A549 (cell line): ENCODE results near the gene APAF1. TPM values are rescaled to one million over a fixed set of nuclear protein-coding genes. Genes with fewer than 3 reads are reported as not detected.

Experiments used
- ATAC-seq, 2 experiments: fragments of 200-7000 bp in 1 of 2; fragments of >200 bp in 1 of 2; cut with Nextera tagmentation in 1 of 2; cut with Tn5 transposase in 1 of 2; 3 replicates each; pipeline versions ENCODE4 v1.8.0 to v1.9.1; 2018 to 2020; ENCODE audit warnings: mild to moderate bottlenecking in 1 of 2, moderate library complexity in 1 of 2
- CTCF ChIA-PET: fragments of 300-600 bp; sonication (Branson Sonifier 250); formaldehyde crosslinking; extraction: SDS; loops from one replicate; lab custom pipeline; 2021; ENCODE audit warnings: antibody characterized with exemption, inconsistent platforms; lab: Yijun Ruan, JAX
- POLR2A ChIA-PET: fragments of 350-600 bp; formaldehyde crosslinking; extraction: SDS; loops from one replicate; lab custom pipeline; 2021; ENCODE audit warnings: antibody characterized with exemption, inconsistent platforms; lab: Yijun Ruan, JAX
- DNase-seq, 2 experiments: peaks; one replicate each; pipeline versions ENCODE4 v3.0.0 to v3.0.0-alpha.2; 2011 to 2016; ENCODE audit warnings: low read depth in 1 of 2, low spot score in 1 of 2
- FAIRE-seq: peaks from 2 replicates; lab custom pipeline; 2011; peaks lifted over from hg19 to GRCh38; lab: Jason Lieb, UNC
- H3K27ac ChIP-seq, 2 experiments: fragments of >200 bp; sonication (Bioruptor Twin); formaldehyde crosslinking; 3 replicates each; pipeline ENCODE4 v1.5.1; 2016 to 2017
- H3K4me1 ChIP-seq: fragments of >200 bp; sonication (Bioruptor Twin); formaldehyde crosslinking; 3 replicates; pipeline ENCODE4 v1.6.1; 2016
- H3K4me2 ChIP-seq: fragments of >200 bp; sonication (Bioruptor Twin); formaldehyde crosslinking; 3 replicates; pipeline ENCODE4 v1.6.1; 2016
- H3K4me3 ChIP-seq: fragments of >200 bp; sonication (Bioruptor Twin); formaldehyde crosslinking; 3 replicates; pipeline ENCODE4 v1.5.1; 2016
- H3K9me3 ChIP-seq: fragments of >200 bp; sonication (Bioruptor Twin); formaldehyde crosslinking; 3 replicates; pipeline ENCODE4 v1.6.1; 2016
- BHLHE40 ChIP-seq: IDR thresholded peaks from 2 replicates; pipeline ENCODE4 v1.6.1; 2012; ENCODE audit warnings: low read depth, low read length, inconsistent platforms
- CBX2 ChIP-seq: fragments of 200-600 bp; sonication (generic); IDR thresholded peaks from 2 replicates; pipeline ENCODE4 v1.6.1; 2016; ENCODE audit warnings: low read depth, mild to moderate bottlenecking, borderline replicate concordance
- CEBPB ChIP-seq, 2 experiments: fragments of >200 bp in 1 of 2; sonication (Bioruptor Twin) in 1 of 2; formaldehyde crosslinking in 1 of 2; IDR thresholded peaks; 2 replicates each; pipeline ENCODE4 v1.6.1; 2012 to 2016
- FOSL2 ChIP-seq, 2 experiments: fragments of 450-650 bp in 1 of 2; fragments of >200 bp in 1 of 2; sonication (Bioruptor Twin) in 1 of 2; formaldehyde crosslinking; IDR thresholded peaks; 2 replicates each; pipeline versions ENCODE4 v1.5.0 to v1.6.1; 2016 to 2020; ENCODE audit warnings: mild to moderate bottlenecking in 1 of 2, moderate library complexity in 1 of 2
- FOXS1 ChIP-seq: fragments of 250-450 bp; sonication (Bioruptor Pico); IDR thresholded peaks from 2 replicates; pipeline ENCODE4 v1.5.0; 2020; ENCODE audit warnings: mild to moderate bottlenecking, moderate library complexity
- GATA3 ChIP-seq: IDR thresholded peaks from 2 replicates; pipeline ENCODE4 v1.6.1; 2012; ENCODE audit warnings: borderline replicate concordance
- HDAC2 ChIP-seq: fragments of 200-600 bp; sonication (generic); IDR thresholded peaks from 2 replicates; pipeline ENCODE4 v1.6.1; 2016
- HOXA7 ChIP-seq: fragments of 250-450 bp; sonication (Bioruptor Pico); IDR thresholded peaks from 2 replicates; pipeline ENCODE4 v1.5.0; 2020; ENCODE audit warnings: mild to moderate bottlenecking, moderate library complexity
- HOXB13 ChIP-seq: fragments of 250-450 bp; sonication (Bioruptor Pico); IDR thresholded peaks from 2 replicates; pipeline ENCODE4 v1.5.0; 2020; ENCODE audit warnings: low read depth, mild to moderate bottlenecking, moderate library complexity
- HOXB5 ChIP-seq: fragments of 250-450 bp; sonication (Bioruptor Pico); IDR thresholded peaks from 2 replicates; pipeline ENCODE4 v1.5.0; 2020; ENCODE audit warnings: mild to moderate bottlenecking, moderate library complexity
- KDM1A ChIP-seq: fragments of 200-600 bp; sonication (generic); IDR thresholded peaks from 2 replicates; pipeline ENCODE4 v1.6.1; 2016; ENCODE audit warnings: low read depth, mild to moderate bottlenecking
- KDM5A ChIP-seq: fragments of 200-600 bp; sonication (generic); IDR thresholded peaks from 2 replicates; pipeline ENCODE4 v1.6.1; 2016; ENCODE audit warnings: antibody characterized with exemption, mild to moderate bottlenecking
- MYC ChIP-seq: IDR thresholded peaks from 2 replicates; pipeline ENCODE4 v1.6.1; 2012; ENCODE audit warnings: mild to moderate bottlenecking, inconsistent platforms, low read length, improper control_type of control experiment, borderline replicate concordance
- NFE2L2 ChIP-seq: fragments of 150-350 bp; conservative IDR thresholded peaks from 2 replicates; pipeline ENCODE4 v1.6.1; 2014; ENCODE audit warnings: low read length
- POLR2A ChIP-seq: IDR thresholded peaks from 2 replicates; pipeline ENCODE4 v1.6.1; 2012; ENCODE audit warnings: mild to moderate bottlenecking, low read length
- POLR2AphosphoS2 ChIP-seq: conservative IDR thresholded peaks from 2 replicates; pipeline ENCODE4 v1.6.1; 2012; ENCODE audit warnings: low read length, improper control_type of control experiment, inconsistent platforms
- RFX5 ChIP-seq: fragments of 450-650 bp; IDR thresholded peaks from 2 replicates; pipeline ENCODE4 v1.7.1; 2014; ENCODE audit warnings: antibody characterized with exemption, mild to moderate bottlenecking, moderate library complexity
- RNF2 ChIP-seq: fragments of 200-600 bp; sonication (generic); IDR thresholded peaks from 2 replicates; pipeline ENCODE4 v1.6.1; 2016; ENCODE audit warnings: low read depth, mild to moderate bottlenecking, antibody characterized with exemption, moderate library complexity, borderline replicate concordance
- SREBF2 ChIP-seq: fragments of 450-650 bp; IDR thresholded peaks from 2 replicates; pipeline ENCODE4 v1.6.1; 2014; ENCODE audit warnings: mild to moderate bottlenecking, moderate library complexity
- TFCP2L1 ChIP-seq: fragments of 250-450 bp; sonication (Bioruptor Pico); IDR thresholded peaks from 2 replicates; pipeline ENCODE4 v1.5.0; 2021; ENCODE audit warnings: mild to moderate bottlenecking
- TP53 ChIP-seq: fragments of 250-450 bp; sonication (Bioruptor Pico); IDR thresholded peaks from 2 replicates; pipeline ENCODE4 v1.5.0; 2021; ENCODE audit warnings: mild to moderate bottlenecking, moderate library complexity
- ZC3H11A ChIP-seq: fragments of 450-650 bp; IDR thresholded peaks from 2 replicates; pipeline ENCODE4 v1.6.1; 2014; ENCODE audit warnings: antibody characterized with exemption, mild to moderate bottlenecking
- ZFP36 ChIP-seq: fragments of 450-650 bp; IDR thresholded peaks from 2 replicates; pipeline ENCODE4 v1.6.1; 2014; ENCODE audit warnings: borderline replicate concordance; ENCODE audit not compliant: partially characterized antibody
- ZSCAN20 ChIP-seq: fragments of 250-450 bp; sonication (Bioruptor Pico); IDR thresholded peaks from 2 replicates; pipeline ENCODE4 v1.8.0; 2022; ENCODE audit warnings: mild to moderate bottlenecking, moderate library complexity
- WGBS: methylation state at CpG from one replicate; pipeline ENCODE4 v1.1.6; 2017; ENCODE audit errors: missing lambda C conversion rate; 5-methylcytosine and 5-hydroxymethylcytosine counted together
- polyA plus RNA-seq, 4 experiments: library from polyadenylated mRNA; depleted of rRNA in 3 of 4; stranded (reverse); fragments of >200 nt; fragmentation: RNase III in 1 of 4; extraction: RNeasy Plus Mini Kit Qiagen cat#74134 plus additional on column Dnase treatment in 1 of 4; gene quantifications; 2 replicates in 3 of 4; 3 replicates in 1 of 4; pipeline ENCODE4 v1.2.3, GENCODE V29; 2011 to 2017
- TF ChIP-seq, protein P1 (sequence below): IDR thresholded peaks from 2 replicates; pipeline ENCODE4 v1.6.1; 2012
- TF ChIP-seq, protein P2 (sequence below): fragments of 250-450 bp; sonication (Bioruptor Pico); IDR thresholded peaks from 2 replicates; pipeline ENCODE4 v1.5.0; 2020; ENCODE audit warnings: low read depth, mild to moderate bottlenecking, moderate library complexity
- TF ChIP-seq, protein P3 (sequence below): fragments of >200 bp; sonication (Bioruptor Twin); formaldehyde crosslinking; IDR thresholded peaks from 3 replicates; pipeline ENCODE4 v1.5.1; 2016
- TF ChIP-seq, protein P4 (sequence below): fragments of 200-600 bp; sonication (generic); IDR thresholded peaks from 2 replicates; pipeline ENCODE4 v1.6.1; 2016; ENCODE audit warnings: antibody characterized with exemption, mild to moderate bottlenecking, moderate library complexity
- TF ChIP-seq, protein P5 (sequence below): IDR thresholded peaks from 2 replicates; pipeline ENCODE4 v1.6.1; 2012; ENCODE audit warnings: low read depth, borderline replicate concordance

The APAF1 gene
- polyA plus RNA-seq, 2 of the 4 experiments (the other 2 are of a cell fraction) = 13.2 to 15.7 TPM

DNA sequence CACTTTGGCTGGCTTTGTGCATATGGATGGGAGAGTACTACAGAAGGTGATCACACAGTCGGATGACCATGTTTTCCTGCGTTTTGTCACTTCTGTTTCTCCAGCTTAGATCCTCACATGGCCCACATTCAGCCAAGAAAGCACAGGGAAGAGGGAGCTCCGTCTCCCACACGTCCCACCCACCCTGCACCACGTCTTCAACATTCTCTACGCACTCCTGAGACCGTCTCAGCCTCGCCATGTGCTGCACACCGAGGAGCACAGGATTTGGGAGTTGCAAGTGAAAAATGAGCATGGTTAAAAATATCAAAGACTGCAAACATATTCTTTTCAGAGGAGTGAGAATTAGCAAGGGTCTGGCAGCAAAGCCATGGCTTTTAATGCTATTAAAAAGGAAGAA is 122.2 kb downstream of the APAF1 start:
- no peak for ATAC-seq
- H3K4me1 ChIP-seq = peaks cover 4% of the 10 kb centered on the region; the same call in 1 of the 3 replicates
- H3K4me2 ChIP-seq = no peak overlapping the region
- no peak for FAIRE-seq
- WGBS = 45% methylated on average over 9 of the region's 9 CpGs
- H3K27ac ChIP-seq = no peak overlapping the region
- H3K9me3 ChIP-seq = no peaks in the 10 kb centered on the region
- no peak overlapping the region for H3K4me3 ChIP-seq
- POLR2A ChIA-PET = no interaction called here
- TF ChIP-seq TP53 (CRISPR knock-in tag) (no peak), ZFP36 (no peak), HOXA7 (no peak), HOXB13 (no peak), FOSL2 (IDR thresholded peaks at IDR 0.05) (no peak), FOSL2 (CRISPR knock-in tag; IDR thresholded peaks at IDR 0.05) (no peak), BHLHE40 (no peak), POLR2AphosphoS2 (no peak), SREBF2 (no peak), RNF2 (no peak)
- TF ChIP-seq, protein P1, sequence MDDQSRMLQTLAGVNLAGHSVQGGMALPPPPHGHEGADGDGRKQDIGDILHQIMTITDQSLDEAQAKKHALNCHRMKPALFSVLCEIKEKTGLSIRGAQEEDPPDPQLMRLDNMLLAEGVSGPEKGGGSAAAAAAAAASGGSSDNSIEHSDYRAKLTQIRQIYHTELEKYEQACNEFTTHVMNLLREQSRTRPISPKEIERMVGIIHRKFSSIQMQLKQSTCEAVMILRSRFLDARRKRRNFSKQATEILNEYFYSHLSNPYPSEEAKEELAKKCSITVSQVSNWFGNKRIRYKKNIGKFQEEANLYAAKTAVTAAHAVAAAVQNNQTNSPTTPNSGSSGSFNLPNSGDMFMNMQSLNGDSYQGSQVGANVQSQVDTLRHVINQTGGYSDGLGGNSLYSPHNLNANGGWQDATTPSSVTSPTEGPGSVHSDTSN = no peak
- no peak for DNase-seq
- CTCF ChIA-PET = no interaction called here

DNA sequence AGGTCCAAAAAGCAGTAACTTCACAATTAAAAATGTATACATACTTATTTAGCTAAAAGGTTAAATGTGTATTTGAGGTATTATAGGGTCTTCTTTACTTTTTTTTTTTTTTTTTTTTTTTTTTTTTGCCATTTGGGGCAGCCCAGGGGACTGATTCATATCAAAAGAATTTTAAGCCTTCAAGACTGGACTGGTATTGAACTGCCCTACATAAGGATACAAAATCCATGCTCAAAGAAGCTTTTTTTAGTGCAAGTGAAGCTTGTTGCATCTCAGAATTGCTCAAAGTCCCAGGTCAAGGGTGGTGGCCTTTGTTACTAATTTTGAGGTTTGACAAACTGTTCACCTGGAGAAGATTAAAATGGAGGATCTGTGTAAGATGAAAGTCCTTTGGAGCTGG is 124.0 kb downstream of the APAF1 start:
- Histone ChIP-seq H3K4me1 (peaks cover 4% of the 10 kb centered on the region; the same call in 1 of the 3 replicates), H3K27ac (no peak overlapping the region), H3K4me2 (no peak overlapping the region), H3K9me3 (no peaks in the 10 kb centered on the region), H3K4me3 (no peak overlapping the region)
- no peak for ATAC-seq
- DNase-seq = no peak
- no peak for FAIRE-seq
- POLR2A ChIA-PET = no interaction called here
- no peak for TF ChIP-seq BHLHE40
- no peak for TF ChIP-seq CEBPB (IDR thresholded peaks at IDR 0.05)
- TF ChIP-seq, protein P2, sequence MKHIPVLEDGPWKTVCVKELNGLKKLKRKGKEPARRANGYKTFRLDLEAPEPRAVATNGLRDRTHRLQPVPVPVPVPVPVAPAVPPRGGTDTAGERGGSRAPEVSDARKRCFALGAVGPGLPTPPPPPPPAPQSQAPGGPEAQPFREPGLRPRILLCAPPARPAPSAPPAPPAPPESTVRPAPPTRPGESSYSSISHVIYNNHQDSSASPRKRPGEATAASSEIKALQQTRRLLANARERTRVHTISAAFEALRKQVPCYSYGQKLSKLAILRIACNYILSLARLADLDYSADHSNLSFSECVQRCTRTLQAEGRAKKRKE (CRISPR knock-in tag) = no peak
- TF ChIP-seq, protein P3, sequence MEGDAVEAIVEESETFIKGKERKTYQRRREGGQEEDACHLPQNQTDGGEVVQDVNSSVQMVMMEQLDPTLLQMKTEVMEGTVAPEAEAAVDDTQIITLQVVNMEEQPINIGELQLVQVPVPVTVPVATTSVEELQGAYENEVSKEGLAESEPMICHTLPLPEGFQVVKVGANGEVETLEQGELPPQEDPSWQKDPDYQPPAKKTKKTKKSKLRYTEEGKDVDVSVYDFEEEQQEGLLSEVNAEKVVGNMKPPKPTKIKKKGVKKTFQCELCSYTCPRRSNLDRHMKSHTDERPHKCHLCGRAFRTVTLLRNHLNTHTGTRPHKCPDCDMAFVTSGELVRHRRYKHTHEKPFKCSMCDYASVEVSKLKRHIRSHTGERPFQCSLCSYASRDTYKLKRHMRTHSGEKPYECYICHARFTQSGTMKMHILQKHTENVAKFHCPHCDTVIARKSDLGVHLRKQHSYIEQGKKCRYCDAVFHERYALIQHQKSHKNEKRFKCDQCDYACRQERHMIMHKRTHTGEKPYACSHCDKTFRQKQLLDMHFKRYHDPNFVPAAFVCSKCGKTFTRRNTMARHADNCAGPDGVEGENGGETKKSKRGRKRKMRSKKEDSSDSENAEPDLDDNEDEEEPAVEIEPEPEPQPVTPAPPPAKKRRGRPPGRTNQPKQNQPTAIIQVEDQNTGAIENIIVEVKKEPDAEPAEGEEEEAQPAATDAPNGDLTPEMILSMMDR = no peak
- TF ChIP-seq HOXB5 (CRISPR knock-in tag) = no peak
- CTCF ChIA-PET = interaction anchor here (0.6 kb wide), 1 partner anchor 170 kb away, joined by 3 read pairs; no protein-coding TSS in a partner anchor

DNA sequence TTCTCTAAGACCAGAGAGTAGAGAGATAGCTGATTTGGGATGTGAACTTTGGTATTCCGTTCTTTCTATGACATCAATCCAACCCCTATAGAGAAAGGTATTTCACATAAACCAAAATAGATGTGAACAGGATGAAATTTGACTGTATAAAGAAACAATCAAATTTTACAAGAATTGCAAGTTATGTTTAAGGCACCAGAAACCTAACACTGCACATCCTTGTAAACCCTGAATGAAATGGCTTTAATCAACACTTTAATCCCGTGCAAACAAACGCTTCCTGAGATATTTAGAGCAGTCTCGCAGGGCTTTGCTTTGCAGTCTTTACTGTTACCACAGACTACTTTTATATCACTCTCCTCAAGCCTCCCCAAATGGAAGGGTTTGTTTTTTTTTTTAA is 125.1 kb downstream of the APAF1 start:
- no peak overlapping the region for H3K4me2 ChIP-seq
- DNase-seq (no peak), ATAC-seq (no peak), FAIRE-seq (no peak)
- H3K27ac ChIP-seq = no peak overlapping the region
- ChIA-PET CTCF (no interaction called here), POLR2A (no interaction called here)
- no peaks in the 10 kb centered on the region for H3K9me3 ChIP-seq
- WGBS = 84% methylated on average over 4 of the region's 4 CpGs
- H3K4me3 ChIP-seq = no peak overlapping the region
- peaks cover 4% of the 10 kb centered on the region; the same call in 1 of the 3 replicates for H3K4me1 ChIP-seq
- TF ChIP-seq KDM5A (no peak), HOXB5 (CRISPR knock-in tag) (no peak), GATA3 (no peak), ZFP36 (no peak), RFX5 (no peak), NFE2L2 (no peak), TFCP2L1 (no peak), CBX2 (no peak), FOXS1 (CRISPR knock-in tag) (no peak), TP53 (CRISPR knock-in tag) (no peak), ZSCAN20 (CRISPR knock-in tag) (no peak), POLR2A (no peak), ZC3H11A (no peak), KDM1A (no peak), MYC (no peak), HDAC2 (no peak)
- TF ChIP-seq, protein P4, sequence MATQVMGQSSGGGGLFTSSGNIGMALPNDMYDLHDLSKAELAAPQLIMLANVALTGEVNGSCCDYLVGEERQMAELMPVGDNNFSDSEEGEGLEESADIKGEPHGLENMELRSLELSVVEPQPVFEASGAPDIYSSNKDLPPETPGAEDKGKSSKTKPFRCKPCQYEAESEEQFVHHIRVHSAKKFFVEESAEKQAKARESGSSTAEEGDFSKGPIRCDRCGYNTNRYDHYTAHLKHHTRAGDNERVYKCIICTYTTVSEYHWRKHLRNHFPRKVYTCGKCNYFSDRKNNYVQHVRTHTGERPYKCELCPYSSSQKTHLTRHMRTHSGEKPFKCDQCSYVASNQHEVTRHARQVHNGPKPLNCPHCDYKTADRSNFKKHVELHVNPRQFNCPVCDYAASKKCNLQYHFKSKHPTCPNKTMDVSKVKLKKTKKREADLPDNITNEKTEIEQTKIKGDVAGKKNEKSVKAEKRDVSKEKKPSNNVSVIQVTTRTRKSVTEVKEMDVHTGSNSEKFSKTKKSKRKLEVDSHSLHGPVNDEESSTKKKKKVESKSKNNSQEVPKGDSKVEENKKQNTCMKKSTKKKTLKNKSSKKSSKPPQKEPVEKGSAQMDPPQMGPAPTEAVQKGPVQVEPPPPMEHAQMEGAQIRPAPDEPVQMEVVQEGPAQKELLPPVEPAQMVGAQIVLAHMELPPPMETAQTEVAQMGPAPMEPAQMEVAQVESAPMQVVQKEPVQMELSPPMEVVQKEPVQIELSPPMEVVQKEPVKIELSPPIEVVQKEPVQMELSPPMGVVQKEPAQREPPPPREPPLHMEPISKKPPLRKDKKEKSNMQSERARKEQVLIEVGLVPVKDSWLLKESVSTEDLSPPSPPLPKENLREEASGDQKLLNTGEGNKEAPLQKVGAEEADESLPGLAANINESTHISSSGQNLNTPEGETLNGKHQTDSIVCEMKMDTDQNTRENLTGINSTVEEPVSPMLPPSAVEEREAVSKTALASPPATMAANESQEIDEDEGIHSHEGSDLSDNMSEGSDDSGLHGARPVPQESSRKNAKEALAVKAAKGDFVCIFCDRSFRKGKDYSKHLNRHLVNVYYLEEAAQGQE = no peak
- TF ChIP-seq, protein P5, sequence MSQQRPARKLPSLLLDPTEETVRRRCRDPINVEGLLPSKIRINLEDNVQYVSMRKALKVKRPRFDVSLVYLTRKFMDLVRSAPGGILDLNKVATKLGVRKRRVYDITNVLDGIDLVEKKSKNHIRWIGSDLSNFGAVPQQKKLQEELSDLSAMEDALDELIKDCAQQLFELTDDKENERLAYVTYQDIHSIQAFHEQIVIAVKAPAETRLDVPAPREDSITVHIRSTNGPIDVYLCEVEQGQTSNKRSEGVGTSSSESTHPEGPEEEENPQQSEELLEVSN = no peak
